NT2/D1 (cell line): ENCODE data around the gene SND1.

Experiments used
- SUZ12 ChIP-seq: IDR thresholded peaks from 2 replicates; pipeline ENCODE4 v1.6.1; 2011; ENCODE audit not compliant: insufficient read length, insufficient read depth; ENCODE audit errors: extremely low read depth
- YY1 ChIP-seq: IDR thresholded peaks from 2 replicates; pipeline ENCODE4 v1.6.1; 2011; ENCODE audit not compliant: insufficient read length, insufficient read depth
- ZNF274 ChIP-seq: IDR thresholded peaks from 2 replicates; pipeline ENCODE4 v1.6.1; 2011; ENCODE audit warnings: mild to moderate bottlenecking, low read depth, low read length

DNA sequence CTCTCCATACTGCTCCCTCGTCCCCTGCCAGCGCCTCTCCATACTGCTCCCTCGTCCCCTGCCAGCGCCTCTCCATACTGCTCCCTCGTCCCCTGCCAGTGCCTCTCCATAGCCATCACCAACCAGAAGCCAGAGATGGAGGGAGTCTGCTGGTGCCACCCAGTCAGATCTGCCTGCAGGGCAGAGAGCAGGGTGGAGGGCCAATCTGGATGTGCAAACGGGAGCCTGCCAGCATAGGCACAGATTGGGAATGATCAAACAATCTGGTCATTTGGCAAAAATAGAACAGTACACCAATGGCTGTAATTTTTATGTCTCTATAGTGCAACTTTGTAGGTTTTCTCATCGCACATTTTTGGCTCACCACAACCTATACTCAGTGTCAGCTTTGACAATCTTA lies 456.1 kb downstream of the SND1 start:
- TF ChIP-seq ZNF274 (no peak), SUZ12 (no peak), YY1 (no peak)
